NCI-H1694 (cell line): ENCODE results near the gene CRAMP1.

Experiments
- DNase-seq: peaks from one replicate; lab custom pipeline; 2025; lab: John Stamatoyannopoulos, UW

The CRAMP1 gene

GRCh38 chr16:1655909-1656807 lies 44.0 kb downstream of the CRAMP1 start:
- DNase-seq, result no peak

GRCh38 chr16:1656808-1657617 lies 44.9 kb downstream of the CRAMP1 start:
- DNase-seq, result no peak

GRCh38 chr16:1657841-1658240 lies 45.7 kb downstream of the CRAMP1 start:
- no peak for DNase-seq

- no peak for DNase-seq
Observed at GRCh38 chr16:1659031-1659430, 46.9 kb downstream of the CRAMP1 start.

GRCh38 chr16:1661826-1662225 lies 49.7 kb downstream of the CRAMP1 start:
- DNase-seq, result no peak

GRCh38 chr16:1662543-1662942 lies 50.4 kb downstream of the CRAMP1 start:
- no peak for DNase-seq

- DNase-seq, result no peak
Observed at GRCh38 chr16:1665829-1666228, 53.7 kb downstream of the CRAMP1 start.

GRCh38 chr16:1666316-1666715 lies 54.2 kb downstream of the CRAMP1 start:
- no peak for DNase-seq

- DNase-seq, result no peak
Observed at GRCh38 chr16:1667271-1667670, 55.1 kb downstream of the CRAMP1 start.

GRCh38 chr16:1667916-1668315 lies 55.8 kb downstream of the CRAMP1 start:
- no peak for DNase-seq

- DNase-seq, result no peak
Observed at GRCh38 chr16:1668612-1669319, 56.6 kb downstream of the CRAMP1 start.

- DNase-seq, result no peak
Observed at GRCh38 chr16:1669698-1670097, 57.5 kb downstream of the CRAMP1 start.

GRCh38 chr16:1670371-1670770 lies 58.2 kb downstream of the CRAMP1 start:
- DNase-seq, result no peak

GRCh38 chr16:1670866-1671265 lies 58.7 kb downstream of the CRAMP1 start:
- no peak for DNase-seq

GRCh38 chr16:1673424-1674151 lies 61.4 kb downstream of the CRAMP1 start:
- DNase-seq, result no peak

GRCh38 chr16:1674306-1674705 lies 62.1 kb downstream of the CRAMP1 start:
- no peak for DNase-seq

- no peak for DNase-seq
Observed at GRCh38 chr16:1674751-1675664, 62.8 kb downstream of the CRAMP1 start.

- DNase-seq, result no peak
Observed at GRCh38 chr16:1676661-1677060, 64.5 kb downstream of the CRAMP1 start.

GRCh38 chr16:1677339-1677738 lies 65.2 kb downstream of the CRAMP1 start:
- DNase-seq, result no peak

- DNase-seq, result peak; percentile 87
Observed at GRCh38 chr16:1677942-1678499, 65.9 kb downstream of the CRAMP1 start, which contains the start of gene JPT2. Gene JPT2, plus strand, starts transcription at chr16:1678279. Its CDS starts 34 bp downstream, at chr16:1678313.
